Bladder microvascular endothelial cell (primary cell): ENCODE data around the gene ULK2. TPM values are rescaled to one million over a fixed set of nuclear protein-coding genes. Genes with fewer than 3 reads are reported as not detected.

Source experiments
- total RNA-seq: library from RNA; depleted of rRNA; stranded (reverse); fragments of >200 nt; gene quantifications from 2 replicates; pipeline ENCODE4 v1.2.3, GENCODE V29; 2014

Gene ULK2
- total RNA-seq: 21.0 and 26.7 TPM in 2 replicates

DNA sequence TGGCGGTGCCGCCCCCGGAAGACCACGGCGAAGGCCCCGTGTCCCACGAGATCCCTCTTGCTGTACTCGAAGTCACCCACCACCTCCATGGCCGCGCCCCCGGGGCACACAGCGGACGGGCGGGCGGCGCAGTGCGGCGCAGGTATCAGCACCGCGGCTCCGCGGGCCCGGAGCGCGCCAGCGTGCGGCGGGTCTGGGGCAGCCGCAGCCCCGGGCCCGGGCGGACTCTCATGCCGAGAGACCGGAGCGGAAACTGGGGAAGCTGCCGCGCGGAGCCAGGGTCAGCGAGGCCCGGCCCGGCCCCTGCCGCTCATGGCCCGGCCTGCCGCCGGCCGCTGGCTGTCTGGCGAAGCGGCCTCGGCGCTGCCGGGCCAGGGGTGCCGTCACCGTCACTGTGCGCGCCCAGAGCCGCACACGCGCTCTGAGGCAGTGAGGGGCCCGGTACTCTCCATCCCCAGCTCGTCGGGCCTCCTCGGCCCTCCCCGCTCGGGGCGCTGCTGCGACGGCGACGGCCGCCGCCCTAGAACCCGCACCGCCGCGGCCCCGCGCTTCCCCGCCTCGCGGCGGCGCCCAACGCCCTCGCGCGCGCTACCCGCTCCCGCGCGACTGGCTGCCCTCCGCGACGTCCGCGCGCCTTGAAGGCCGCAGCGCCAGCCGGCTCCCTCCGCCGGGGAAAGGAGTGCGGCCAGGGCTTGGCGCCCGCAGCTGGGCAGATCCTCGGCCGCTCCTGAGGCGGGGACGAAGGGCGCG lies at the start of gene ULK2:
Gene ULK2 (minus strand): TSS at position 608 of the 750 bp plus-strand sequence. CDS start 519 bp downstream, at position 89.

GRCh38 chr17:19747829-19748806 lies 119.6 kb downstream of the ULK2 start, which contains the start of gene ALDH3A1:
ALDH3A1 (minus strand) TSS chr17:19748298; CDS start chr17:19745129, 3,169 bp downstream.

Other genes starting within 250 kb of the ULK2 start
- 20.7 and 57.2 TPM in 2 replicates for gene ALDH3A2, start 219.2 kb downstream of the ULK2 start, total RNA-seq
- not detected in 2 replicates for gene SLC47A2, start 151.4 kb downstream of the ULK2 start, total RNA-seq
- 0.38 and 0.65 TPM in 2 replicates for gene ALDH3A1, start 119.6 kb downstream of the ULK2 start, total RNA-seq
- 12.5 and 24.6 TPM in 2 replicates for gene AKAP10, start 109.9 kb upstream of the ULK2 start, total RNA-seq
- 1.3 and 1.4 TPM in 2 replicates for gene SPECC1, start 141.4 kb upstream of the ULK2 start, total RNA-seq